Measurements from ENCODE around the gene HSF2BP.

GRCh38 chr21:43585514-43585913 is 73.8 kb downstream of the HSF2BP start:
- TF ChIP-seq CTCF (IDR thresholded peaks at IDR 0.05): no peak
- no peak for TF ChIP-seq POLR2A (IDR thresholded peaks at IDR 0.05)
- no peak for TF ChIP-seq POLR2AphosphoS5 (IDR thresholded peaks at IDR 0.05)
- TF ChIP-seq EP300 (IDR thresholded peaks at IDR 0.05): no peak

Measured in stomach (tissue), 4 donors.